NCI-H2107 (cell line): ENCODE results near the gene ZBTB8A.
"Not testable (repeated sequence)": the region's sequence is repeated elsewhere in the genome, so short reads cannot be mapped to it uniquely, and the experiment has no call there.

Experiments
- DNase-seq: peaks from one replicate; lab custom pipeline; 2025; lab: John Stamatoyannopoulos, UW

Gene ZBTB8A

GRCh38 chr1:32536764-32537163 is 2.5 kb upstream of the ZBTB8A start:
- no peak for DNase-seq

- DNase-seq, result peak; percentile 9
These were observed 651 bp downstream of the ZBTB8A start for GRCh38 chr1:32539584-32540571.

GRCh38 chr1:32540605-32541004 is 1.4 kb downstream of the ZBTB8A start:
- no peak for DNase-seq

- DNase-seq, result no peak
These were observed 1.9 kb downstream of the ZBTB8A start for GRCh38 chr1:32541064-32541566.

GRCh38 chr1:32546611-32547010 is 7.4 kb downstream of the ZBTB8A start:
- no peak for DNase-seq

- DNase-seq, result no peak
These were observed 10.4 kb downstream of the ZBTB8A start for GRCh38 chr1:32549616-32550015.

GRCh38 chr1:32554288-32554687 is 15.1 kb downstream of the ZBTB8A start:
- no peak for DNase-seq

GRCh38 chr1:32557035-32557434 is 17.8 kb downstream of the ZBTB8A start:
- not testable (repeated sequence) for DNase-seq

GRCh38 chr1:32557812-32558211 is 18.6 kb downstream of the ZBTB8A start:
- no peak for DNase-seq

GRCh38 chr1:32568929-32569328 is 29.7 kb downstream of the ZBTB8A start:
- no peak for DNase-seq

- DNase-seq, result no peak
These were observed 41.3 kb downstream of the ZBTB8A start for GRCh38 chr1:32580348-32581017.

GRCh38 chr1:32592943-32593342 is 53.7 kb downstream of the ZBTB8A start:
- no peak for DNase-seq

- no peak for DNase-seq
These were observed 60.8 kb downstream of the ZBTB8A start for GRCh38 chr1:32600034-32600433.

GRCh38 chr1:32605711-32606424 is 66.6 kb downstream of the ZBTB8A start:
- no peak for DNase-seq

GRCh38 chr1:32606565-32607371 is 67.5 kb downstream of the ZBTB8A start:
- no peak for DNase-seq

GRCh38 chr1:32609180-32609579 is 70.0 kb downstream of the ZBTB8A start:
- no peak for DNase-seq

GRCh38 chr1:32611859-32612188 is 72.6 kb downstream of the ZBTB8A start:
- no peak for DNase-seq

GRCh38 chr1:32612189-32612881 is 73.1 kb downstream of the ZBTB8A start:
- DNase-seq, result peak; percentile 93

GRCh38 chr1:32613472-32613871 is 74.2 kb downstream of the ZBTB8A start:
- DNase-seq, result no peak

- DNase-seq, result no peak
These were observed 79.5 kb downstream of the ZBTB8A start for GRCh38 chr1:32618673-32619221.
